GF-D8 (cell line): Measurements from ENCODE around the gene FAM193B.

ENCODE experiments used
- DNase-seq: peaks from one replicate; lab custom pipeline; 2025; lab: John Stamatoyannopoulos, UW

FAM193B gene

DNA sequence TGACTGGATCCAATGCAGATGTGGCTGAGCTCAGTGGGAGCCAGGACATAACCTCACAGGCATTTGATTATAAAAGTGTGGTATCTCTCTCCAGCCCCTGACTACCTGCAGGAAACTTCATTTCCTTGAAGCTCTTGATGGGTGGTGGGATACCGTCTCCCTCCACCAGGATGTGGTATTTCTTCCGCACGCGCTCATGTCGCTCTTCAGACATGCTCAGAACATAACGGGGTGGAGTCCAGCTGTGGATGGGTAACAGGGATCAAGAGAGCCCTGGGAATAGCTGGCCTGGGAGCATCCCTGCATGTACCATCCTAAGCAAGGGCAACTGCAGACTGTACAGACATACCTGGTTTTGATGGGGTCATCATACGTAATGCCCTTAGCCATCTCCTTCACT, 38.8 kb downstream of the FAM193B start:
- DNase-seq, result no peak

DNA sequence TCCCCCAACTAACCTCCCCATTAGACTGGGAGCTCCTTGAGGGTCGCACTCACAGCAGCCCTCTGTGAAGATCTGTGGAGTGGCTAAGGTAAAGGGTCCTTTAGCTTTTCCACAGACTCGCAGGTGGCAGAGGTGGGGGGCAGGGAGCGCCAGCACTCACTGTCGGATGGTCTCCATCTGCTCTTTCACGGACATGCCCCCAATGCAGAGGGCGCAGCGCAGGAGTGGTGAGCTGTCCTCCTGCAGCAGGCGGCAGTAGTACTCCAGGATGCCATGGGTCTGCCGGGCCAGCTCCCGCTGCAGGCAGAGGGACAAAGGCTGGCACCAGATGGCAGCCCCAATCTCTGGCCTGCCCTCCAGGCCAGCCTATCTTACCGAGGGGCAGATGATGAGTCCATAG, 39.8 kb downstream of the FAM193B start:
- no peak for DNase-seq

- DNase-seq, result no peak
Observed at GRCh38 chr5:177513500-177513899, 40.9 kb downstream of the FAM193B start.

GRCh38 chr5:177512736-177513380, 41.5 kb downstream of the FAM193B start:
- no peak for DNase-seq

DNA sequence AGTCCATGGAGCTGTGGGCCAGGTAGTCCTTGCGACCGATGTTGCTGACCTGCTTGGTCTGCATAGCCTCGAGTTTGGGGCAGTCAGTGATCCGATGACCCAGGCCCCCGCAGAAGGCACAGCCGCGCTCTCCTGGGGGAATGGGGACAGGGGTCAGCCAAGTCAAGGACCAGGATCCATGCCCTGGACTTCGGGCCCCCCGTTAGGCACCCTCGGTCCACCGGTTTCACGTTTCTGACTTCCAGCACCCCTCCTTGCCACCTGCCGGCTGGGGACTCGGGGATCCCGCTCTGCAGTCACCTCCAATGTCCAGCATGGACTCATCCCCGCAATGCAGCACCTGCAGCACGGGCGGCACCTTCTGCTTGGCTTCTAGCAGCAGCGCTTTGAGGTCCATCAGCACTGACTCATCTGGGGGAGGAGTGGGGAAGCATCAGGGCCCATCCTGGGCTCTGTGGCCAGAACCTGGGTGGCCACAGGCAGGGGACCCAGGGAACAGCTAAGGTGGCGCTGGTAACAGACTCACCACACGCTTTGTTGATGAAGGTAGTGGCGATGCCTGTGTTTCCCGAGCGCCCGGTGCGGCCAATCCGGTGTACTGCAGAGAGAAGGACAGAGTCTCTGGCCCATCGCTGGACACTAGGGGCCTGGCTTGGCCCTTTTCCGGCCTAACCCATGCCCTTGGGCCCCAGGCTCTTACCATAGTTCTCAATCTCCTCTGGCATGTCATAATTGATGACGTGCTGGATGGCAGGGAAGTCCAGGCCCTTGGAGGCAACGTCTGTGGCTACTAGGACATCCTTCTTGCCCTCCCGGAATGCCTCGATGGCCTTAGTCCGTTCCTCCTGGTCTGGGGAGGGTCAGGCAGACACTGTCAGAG, 42.3 kb downstream of the FAM193B start:
- DNase-seq, result no peak

GRCh38 chr5:177511181-177511580, 43.2 kb downstream of the FAM193B start:
- DNase-seq, result no peak

DNA sequence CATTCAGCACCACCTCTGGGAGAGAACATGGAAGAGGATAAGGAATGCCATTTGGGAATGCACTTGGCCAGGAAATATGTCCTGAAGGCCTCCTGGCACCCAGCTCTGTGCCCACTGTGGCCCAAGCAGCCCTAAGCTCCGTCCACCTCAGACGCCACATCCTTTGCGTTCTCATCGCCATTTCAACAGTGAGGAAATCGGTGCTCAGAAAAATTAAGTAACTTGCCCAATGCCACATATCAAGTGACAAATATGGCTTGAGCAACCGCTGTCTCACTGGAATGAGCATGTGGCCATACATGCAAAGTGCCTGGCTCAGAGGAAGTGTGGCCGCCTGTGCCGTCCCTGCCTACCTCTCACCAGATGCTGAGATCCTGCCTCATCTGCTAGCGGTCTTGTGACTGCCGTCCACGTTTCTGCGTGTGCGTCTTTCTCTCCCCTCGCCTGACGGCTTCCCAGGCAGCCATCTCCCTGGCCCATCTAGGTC, 43.8 kb downstream of the FAM193B start:
- peak; percentile 97 for DNase-seq

DNA sequence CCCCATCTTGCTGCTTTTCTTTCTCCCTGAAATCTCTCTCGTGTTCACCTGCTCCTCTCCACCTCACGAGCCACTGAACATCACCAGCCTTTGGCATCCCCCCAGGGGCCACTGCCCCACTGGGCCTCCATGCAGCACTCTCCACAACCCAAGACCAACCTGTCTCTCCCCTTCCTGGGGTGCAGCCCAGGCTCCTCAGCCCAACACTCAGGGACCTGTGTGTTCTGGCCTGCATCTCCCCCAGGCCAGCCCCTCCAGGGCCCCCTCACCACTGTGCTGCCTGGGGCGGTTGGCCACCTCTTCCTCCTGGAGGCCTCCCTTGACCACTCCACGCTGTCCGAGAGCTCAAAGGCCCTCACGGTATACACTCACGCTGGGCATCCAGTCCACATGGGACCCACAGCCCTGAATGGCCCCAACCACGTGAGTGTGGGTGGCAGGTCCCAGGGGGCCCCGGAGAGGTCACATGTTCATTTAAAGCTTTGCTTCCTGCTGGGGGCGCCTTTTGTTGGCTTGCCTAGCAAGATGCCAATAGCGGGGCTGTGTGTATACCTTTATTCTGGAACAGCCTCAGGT, 44.3 kb downstream of the FAM193B start:
- peak; percentile 57 for DNase-seq

DNA sequence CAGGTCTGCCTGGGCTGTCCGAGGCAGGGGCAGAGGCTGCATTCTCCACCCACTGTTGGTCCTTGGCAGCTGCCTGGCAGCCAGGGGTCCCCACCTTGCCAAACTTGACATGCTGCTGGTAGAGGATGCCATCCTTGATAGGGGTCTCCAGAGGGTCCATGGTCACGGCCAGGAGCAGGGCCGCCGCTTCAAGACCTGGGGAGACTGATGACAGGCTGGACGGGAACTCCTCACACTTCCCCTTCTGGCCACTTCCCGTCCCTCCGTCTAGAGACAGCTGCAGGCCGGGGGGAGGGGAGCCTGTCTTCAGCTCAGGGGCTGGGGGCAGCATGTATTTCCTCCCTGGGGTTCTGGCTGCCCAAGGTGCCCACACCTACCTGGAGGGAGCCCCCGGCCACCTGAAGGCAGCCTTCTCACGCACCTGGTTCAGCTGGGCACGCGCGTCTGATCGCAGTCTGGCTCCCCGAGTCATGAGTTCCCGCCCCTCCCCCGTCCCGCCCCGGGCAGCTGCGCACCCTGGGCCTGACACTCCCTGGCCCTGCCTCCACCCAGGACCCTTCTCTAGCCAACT, 44.9 kb downstream of the FAM193B start, which contains the start of gene DOK3:
Gene DOK3 (minus strand): TSS at position 446 of the 571 bp plus-strand sequence. CDS start 286 bp downstream, at position 160.
- DNase-seq, result peak; percentile 16

DNA sequence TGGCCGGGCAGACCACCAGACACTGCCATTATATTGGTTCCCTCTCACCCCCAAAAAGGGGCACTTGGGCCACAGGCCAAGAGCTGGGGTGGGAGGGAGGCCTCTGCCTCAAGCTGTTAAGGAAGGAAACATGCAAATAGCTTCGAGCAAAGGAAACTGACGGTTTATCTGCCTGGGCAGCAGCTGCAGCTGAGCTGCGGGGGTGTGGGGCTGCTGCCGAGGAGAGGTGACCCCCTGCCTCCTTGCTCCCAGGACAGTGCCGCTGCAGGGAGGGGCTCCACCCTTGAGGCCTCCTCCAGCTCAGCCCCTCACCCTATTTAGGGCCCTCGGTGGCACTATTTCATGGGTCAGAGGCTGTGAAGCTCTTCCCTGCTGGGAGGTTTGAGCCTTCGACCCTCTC, 45.5 kb downstream of the FAM193B start:
- peak; percentile 58 for DNase-seq

- no peak for DNase-seq
Observed at GRCh38 chr5:177508221-177508611, 46.1 kb downstream of the FAM193B start.

GRCh38 chr5:177507596-177508220, 46.7 kb downstream of the FAM193B start:
- peak; percentile 21 for DNase-seq

GRCh38 chr5:177507165-177507564, 47.2 kb downstream of the FAM193B start:
- DNase-seq, result peak; percentile 4

DNA sequence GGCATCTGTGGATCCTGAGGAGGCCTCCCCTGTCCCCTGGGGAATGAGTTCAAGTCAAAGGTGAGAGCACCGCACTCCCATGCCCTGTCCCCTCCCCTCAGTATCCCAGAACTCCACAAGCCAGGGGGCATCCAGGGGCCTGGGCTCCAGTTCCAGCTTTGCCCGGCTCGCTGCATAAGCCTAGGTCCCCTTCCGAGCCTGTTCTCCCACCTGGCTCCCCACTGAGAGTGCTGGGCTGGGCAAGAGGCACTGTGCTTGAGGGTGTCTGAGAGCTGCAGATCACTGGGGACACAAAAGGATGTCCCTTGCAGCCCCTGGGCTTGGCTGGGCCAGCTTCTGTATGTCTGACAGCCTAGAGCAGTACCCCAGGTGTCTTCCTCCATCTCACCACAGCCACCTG, 49.3 kb downstream of the FAM193B start:
- DNase-seq, result no peak

DNA sequence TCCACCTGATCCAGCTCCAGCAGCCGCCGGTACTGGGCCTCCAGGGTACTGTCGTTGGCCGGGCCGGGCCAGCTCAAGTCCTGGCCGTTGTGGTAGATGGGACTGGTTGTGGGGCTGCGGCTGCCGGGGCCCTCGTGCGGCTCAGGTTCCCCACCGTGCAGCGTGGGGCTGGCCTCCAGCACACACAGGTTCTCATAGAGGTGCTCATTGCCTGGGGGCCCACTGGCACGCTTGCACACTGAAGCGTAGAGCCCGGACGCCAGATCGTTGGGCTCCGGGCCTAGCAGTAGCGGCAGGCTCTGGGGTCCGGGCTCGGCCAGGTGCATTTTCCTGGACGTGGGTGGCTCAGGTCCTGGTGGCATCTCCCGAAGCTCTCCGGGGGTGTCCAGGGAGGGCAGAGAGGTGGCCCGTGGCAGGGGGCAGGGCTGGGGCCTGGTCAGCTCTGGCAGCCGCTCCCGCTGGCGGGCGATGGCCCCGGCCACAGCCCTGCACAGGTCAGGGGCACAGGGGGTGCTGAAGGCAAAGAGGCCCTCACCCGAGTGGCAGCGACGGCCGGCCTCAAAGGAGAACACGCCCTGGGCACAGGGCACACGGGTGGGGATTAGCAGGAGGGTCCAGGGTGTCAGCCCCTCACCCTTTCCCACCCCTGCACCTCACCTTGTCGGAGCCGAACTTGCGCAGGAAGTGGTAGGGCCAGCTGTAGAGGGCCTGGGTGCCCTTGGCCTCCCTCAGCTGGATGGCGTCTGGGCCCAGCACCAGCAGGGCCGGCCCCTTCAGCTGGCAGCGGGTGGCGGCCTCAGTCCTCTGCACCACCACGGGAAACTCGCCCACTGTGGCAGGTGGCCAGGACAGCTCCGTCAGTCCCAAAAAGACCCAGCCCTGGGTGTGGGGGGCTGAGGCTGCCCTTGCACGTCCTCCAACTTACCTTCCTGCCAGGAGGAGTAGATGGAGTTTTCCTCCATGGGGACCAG, 50.0 kb downstream of the FAM193B start:
- no peak for DNase-seq

DNA sequence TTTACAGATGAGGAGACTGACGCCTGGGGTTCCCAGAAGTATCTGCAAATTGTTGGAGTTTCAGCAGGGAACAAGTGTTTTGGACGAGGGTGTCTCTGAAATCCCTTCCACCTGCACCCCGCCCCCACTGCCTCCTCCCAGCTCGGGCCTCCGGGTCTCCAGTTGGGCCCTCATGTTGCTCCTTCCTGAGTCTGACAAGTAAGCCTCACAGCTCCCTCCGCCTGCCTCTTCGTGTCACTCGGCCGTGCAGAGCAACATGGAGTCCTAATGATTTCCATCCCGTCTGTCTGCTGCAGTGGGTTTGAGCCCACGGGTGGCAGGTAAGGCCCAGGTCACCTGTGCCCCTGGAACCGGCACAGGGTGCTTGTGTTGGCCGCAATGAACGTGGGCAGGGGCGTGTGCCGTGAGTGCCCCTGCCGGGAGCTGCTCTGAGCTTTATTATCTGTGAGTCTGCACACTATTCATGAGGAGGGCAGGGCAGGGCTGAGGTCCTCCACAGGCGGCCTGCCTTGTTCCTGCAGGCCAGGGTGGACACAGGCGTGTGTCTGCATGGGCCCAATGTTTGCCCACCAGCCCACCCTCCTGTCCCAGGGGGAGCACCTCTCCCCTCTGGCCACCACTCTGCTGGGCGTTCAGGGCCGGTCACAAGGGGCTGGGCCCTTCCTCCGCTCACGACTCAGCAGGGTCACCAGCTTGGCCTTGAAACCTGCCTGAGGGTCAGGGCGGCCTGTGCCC, 50.8 kb downstream of the FAM193B start:
- DNase-seq, result no peak

GRCh38 chr5:177502886-177503285, 51.5 kb downstream of the FAM193B start:
- no peak for DNase-seq

DNA sequence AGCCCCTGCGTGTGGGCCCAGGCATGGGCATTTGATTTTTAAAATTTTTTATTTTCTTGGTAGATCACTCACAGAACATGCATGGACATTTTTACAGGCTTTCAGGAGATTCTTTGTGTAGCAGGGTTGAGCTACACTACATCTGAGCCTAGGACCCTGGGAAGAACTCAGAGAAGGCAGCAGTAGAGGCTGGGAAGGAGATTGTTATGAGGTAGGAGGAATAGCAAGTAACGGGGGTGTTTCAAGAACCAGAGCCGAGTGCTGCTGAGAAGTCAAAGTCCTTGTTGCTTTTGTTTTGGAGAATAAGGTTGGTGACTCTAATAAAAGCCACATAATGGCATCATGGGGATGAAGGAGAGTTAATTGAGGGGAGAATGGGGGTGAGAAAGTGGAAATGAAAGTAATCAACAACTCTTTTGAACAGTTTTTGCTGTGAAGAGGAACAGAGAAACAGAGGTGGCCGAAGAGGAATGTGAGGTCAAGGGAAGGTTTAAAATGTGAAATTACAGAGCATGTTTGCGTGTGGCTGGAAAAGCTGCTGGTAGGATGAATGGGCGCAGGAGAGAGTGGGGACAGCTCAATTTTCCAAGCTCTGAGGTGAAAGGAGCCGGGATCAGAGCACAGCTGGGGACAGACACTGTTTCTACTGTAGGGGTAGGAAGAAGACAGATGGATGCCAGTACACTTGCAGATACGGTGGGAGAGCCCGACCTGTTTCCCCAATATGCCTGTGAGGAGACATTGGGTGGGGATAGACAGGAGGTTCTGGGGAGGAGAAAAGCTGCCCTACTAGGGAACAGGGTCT, 52.3 kb downstream of the FAM193B start:
- no peak for DNase-seq
